HG03575 (cell line): ENCODE results near the gene SLC66A3.
A peak's percentile ranks its signal among the peaks of the same experiment; 100 is the strongest.

ENCODE experiments used
- ATAC-seq: cut with Tn5 transposase; IDR thresholded peaks from one replicate; pipeline ENCODE4 v1.9.1; 2021; ENCODE audit not compliant: unreplicated experiment, insufficient number of reproducible peaks, low FRiP score; ENCODE audit errors: extremely low read depth

Gene SLC66A3

GRCh38 chr2:11196246-11196645 is 41.0 kb downstream of the SLC66A3 start:
- no peak for ATAC-seq

GRCh38 chr2:11200651-11201050 is 45.4 kb downstream of the SLC66A3 start:
- ATAC-seq = no peak

- no peak for ATAC-seq
Observed at GRCh38 chr2:11201969-11202368, 46.7 kb downstream of the SLC66A3 start.

GRCh38 chr2:11203480-11203879 is 48.2 kb downstream of the SLC66A3 start:
- ATAC-seq = peak; percentile 57

GRCh38 chr2:11208083-11208482 is 52.8 kb downstream of the SLC66A3 start:
- no peak for ATAC-seq

- no peak for ATAC-seq
Observed at GRCh38 chr2:11212645-11213044, 57.4 kb downstream of the SLC66A3 start.

GRCh38 chr2:11213090-11213638 is 57.9 kb downstream of the SLC66A3 start:
- ATAC-seq = no peak

GRCh38 chr2:11213975-11214374 is 58.7 kb downstream of the SLC66A3 start:
- ATAC-seq = no peak

GRCh38 chr2:11214770-11215169 is 59.5 kb downstream of the SLC66A3 start:
- ATAC-seq = no peak

- ATAC-seq = no peak
Observed at GRCh38 chr2:11215407-11215806, 60.1 kb downstream of the SLC66A3 start.

- ATAC-seq = no peak
Observed at GRCh38 chr2:11220445-11220844, 65.2 kb downstream of the SLC66A3 start.

- no peak for ATAC-seq
Observed at GRCh38 chr2:11222845-11223244, 67.6 kb downstream of the SLC66A3 start.

GRCh38 chr2:11224887-11225286 is 69.6 kb downstream of the SLC66A3 start:
- ATAC-seq = no peak

GRCh38 chr2:11227595-11227994 is 72.3 kb downstream of the SLC66A3 start:
- ATAC-seq = no peak
